ENCODE results near the gene SLC22A4. TPM values are rescaled to one million over a fixed set of nuclear protein-coding genes. Genes with fewer than 3 reads are reported as not detected.

SLC22A4 gene
- total and polyA plus RNA-seq, 2 of the 8 experiments (the other 6 are each of a cell fraction or from before 2014, with no cell fraction given) = 0.45 to 0.60 TPM

DNA sequence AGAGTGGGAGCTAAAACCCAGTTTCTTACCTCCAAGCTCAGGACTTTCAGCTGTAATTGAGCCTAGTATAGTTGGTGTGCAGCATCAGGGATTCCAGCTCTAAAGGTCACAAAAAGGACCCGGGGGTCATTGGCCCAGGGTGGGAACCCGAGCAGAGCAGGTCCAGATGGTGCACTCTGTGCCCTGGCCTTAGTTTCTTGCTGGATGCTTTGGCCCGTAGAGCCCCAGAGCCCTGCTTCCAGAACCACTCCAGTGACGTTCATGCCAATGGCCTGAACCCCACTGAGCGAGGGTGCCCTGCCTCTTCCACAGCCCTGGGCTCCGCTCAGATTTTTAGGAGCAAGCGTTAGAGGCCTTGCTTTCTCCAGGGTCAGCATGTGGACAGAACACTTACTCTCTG is 83.5 kb downstream of the SLC22A4 start:
- no peak overlapping the region for H3K4me3 ChIP-seq (ENCODE audit: extremely low read depth in 1 of 4, insufficient read depth in 2 of 4, low read depth in 3 of 4, low read length in 4 of 4)
- H2AFZ ChIP-seq (ENCODE audit: low read length) = no peak overlapping the region
- 81% methylated on average over 7 of the region's 7 CpGs; no CpG with 5 or more reads in 1 of the 2 experiments for WGBS, 2 experiments (ENCODE audit: extremely low coverage in 1 of 2, insufficient coverage in 1 of 2, insufficient read length in 1 of 2, insufficient replicate concordance in 2 of 2, low coverage in 1 of 2, low lambda C conversion rate in 2 of 2, missing lambda C conversion rate in 1 of 2)
- no peak overlapping the region for H3K4me2 ChIP-seq (ENCODE audit: insufficient read depth in 1 of 2, low read depth in 2 of 2, low read length in 2 of 2)
- no peak overlapping the region for H4K91ac ChIP-seq (replicated peaks; ENCODE audit: insufficient read length, low read length)
- H3K23ac ChIP-seq (ENCODE audit: insufficient read length) = no peak overlapping the region
- no peaks in the 10 kb centered on the region for H4K20me1 ChIP-seq (replicated peaks in 1 of 2; ENCODE audit: control insufficient read depth in 1 of 2, insufficient read depth in 2 of 2, low read length in 2 of 2)
- ChIA-PET CTCF (ENCODE audit: partially characterized antibody) (interaction anchor here (1.0 to 1.4 kb wide), 7 partner anchors 12 to 196 kb away, joined by 3 to 5 read pairs (median 4); no protein-coding TSS in a partner anchor), POLR2A (ENCODE audit: partially characterized antibody) (no interaction called here)
- DNase-seq (ENCODE audit: low read depth in 1 of 2, low spot score in 2 of 2) (no peak), FAIRE-seq (no peak)
- no peaks in the 10 kb centered on the region for H3K79me1 ChIP-seq (ENCODE audit: low read depth, low read length)
- no peaks in the 10 kb centered on the region for H3K79me2 ChIP-seq (ENCODE audit: control insufficient read depth in 1 of 2, insufficient read depth in 2 of 2, low read length in 2 of 2)
- no peaks in the 10 kb centered on the region; a peak in 1 of 8 replicates for H3K36me3 ChIP-seq (ENCODE audit: control insufficient read depth in 2 of 4, insufficient read depth in 4 of 4, low read length in 3 of 4)
- H3K56ac ChIP-seq (replicated peaks; ENCODE audit: insufficient read length, low read depth, low read length) = no peak overlapping the region
- H3K14ac ChIP-seq (ENCODE audit: insufficient read length) = no peak overlapping the region
- no peak overlapping the region for H2BK20ac ChIP-seq (ENCODE audit: low read length)
- no peak overlapping the region for H2BK12ac ChIP-seq (ENCODE audit: low read depth, low read length)
- no peaks in the 10 kb centered on the region for H3K23me2 ChIP-seq (ENCODE audit: low read depth, low read length)
- no peak overlapping the region for H3K27ac ChIP-seq (ENCODE audit: low read depth, low read length)
- H2BK120ac ChIP-seq (replicated peaks; ENCODE audit: low read depth, low read length) = no peak overlapping the region
- no peak overlapping the region for H2BK5ac ChIP-seq (ENCODE audit: low read depth, low read length)
- H2AK5ac ChIP-seq (ENCODE audit: low read depth, low read length) = no peak overlapping the region
- H3K9ac ChIP-seq (replicated peaks in 1 of 4; ENCODE audit: extremely low read depth in 1 of 4, low read depth in 3 of 4, low read length in 3 of 4) = no peak overlapping the region
- no peak overlapping the region for H4K8ac ChIP-seq (ENCODE audit: extremely low read depth, insufficient read depth, low read length)
- no peak overlapping the region for H3K4ac ChIP-seq (replicated peaks; ENCODE audit: insufficient read length, low read depth, low read length)
- H2BK15ac ChIP-seq (ENCODE audit: low read length) = no peak overlapping the region
- no peaks in the 10 kb centered on the region for H3K9me3 ChIP-seq (ENCODE audit: insufficient read depth in 2 of 2, low read depth in 1 of 2, low read length in 1 of 2)
- no peak overlapping the region for H3K18ac ChIP-seq (ENCODE audit: extremely low read depth, low read length)
- no peaks in the 10 kb centered on the region for H3K27me3 ChIP-seq (replicated peaks in 1 of 4; ENCODE audit: control insufficient read depth in 3 of 4, extremely low read depth in 1 of 4, insufficient read depth in 3 of 4, low read length in 3 of 4)
- H4K5ac ChIP-seq (ENCODE audit: insufficient read length, low read depth, low read length) = no peak overlapping the region
- H3K4me1 ChIP-seq (replicated peaks in 1 of 4; ENCODE audit: control insufficient read depth in 3 of 4, insufficient read depth in 4 of 4, low read length in 3 of 4) = no peaks in the 10 kb centered on the region
- TF ChIP-seq CBX8 (IDR thresholded peaks at IDR 0.05; ENCODE audit: borderline replicate concordance, low read depth, low read length) (no peak), FOSL1 (IDR thresholded peaks at IDR 0.05; ENCODE audit: insufficient read depth, low read depth, low read length) (no peak)

Data from H1 (cell line).